HEK293T (cell line): Measurements from ENCODE around the gene DNAH14.

Experiments used
- CTCF ChIA-PET: fragments of 350-600 bp; formaldehyde crosslinking; extraction: SDS; loops from one replicate; lab custom pipeline; 2021; ENCODE audit warnings: antibody characterized with exemption, inconsistent platforms; lab: Yijun Ruan, JAX
- POLR2A ChIA-PET: fragments of 350-600 bp; formaldehyde crosslinking; extraction: SDS; loops from one replicate; lab custom pipeline; 2020; ENCODE audit warnings: antibody characterized with exemption, inconsistent platforms; lab: Yijun Ruan, JAX
- DNase-seq: peaks from one replicate; pipeline ENCODE4 v3.0.0; 2012; ENCODE audit warnings: mixed read lengths; ENCODE audit errors: extremely low spot score
- ARNT ChIP-seq: fragments of 450-650 bp; IDR thresholded peaks from 2 replicates; pipeline ENCODE4 v1.6.1; 2017; ENCODE audit warnings: mild to moderate bottlenecking
- BHLHE40 ChIP-seq: fragments of 450-650 bp; IDR thresholded peaks from 2 replicates; pipeline ENCODE4 v1.6.1; 2016; ENCODE audit warnings: mild to moderate bottlenecking, moderate library complexity, borderline replicate concordance
- CTBP1 ChIP-seq: fragments of 450-650 bp; IDR thresholded peaks from 2 replicates; pipeline ENCODE4 v1.6.1; 2016; ENCODE audit warnings: borderline replicate concordance
- ELF4 ChIP-seq: fragments of 450-650 bp; IDR thresholded peaks from 2 replicates; pipeline ENCODE4 v1.6.1; 2017; ENCODE audit warnings: antibody characterized with exemption
- FOXA1 ChIP-seq: fragments of 450-650 bp; IDR thresholded peaks from 2 replicates; pipeline ENCODE4 v1.6.1; 2016; ENCODE audit warnings: mild to moderate bottlenecking
- FOXK2 ChIP-seq: fragments of 450-650 bp; IDR thresholded peaks from 2 replicates; pipeline ENCODE4 v1.6.1; 2016; ENCODE audit warnings: mild to moderate bottlenecking
- FOXM1 ChIP-seq: fragments of 450-650 bp; IDR thresholded peaks from 2 replicates; pipeline ENCODE4 v1.6.1; 2017; ENCODE audit warnings: mild to moderate bottlenecking, borderline replicate concordance
- HDGF ChIP-seq: fragments of 450-650 bp; IDR thresholded peaks from 2 replicates; pipeline ENCODE4 v1.6.1; 2017; ENCODE audit warnings: antibody characterized with exemption, borderline replicate concordance
- L3MBTL2 ChIP-seq: fragments of 450-650 bp; conservative IDR thresholded peaks from 2 replicates; pipeline ENCODE4 v1.6.1; 2016; ENCODE audit warnings: mild to moderate bottlenecking
- LEF1 ChIP-seq: fragments of 450-650 bp; IDR thresholded peaks from 2 replicates; pipeline ENCODE4 v1.6.1; 2017; ENCODE audit warnings: mild to moderate bottlenecking, borderline replicate concordance
- NFRKB ChIP-seq: fragments of 450-650 bp; IDR thresholded peaks from 2 replicates; pipeline ENCODE4 v1.6.1; 2016; ENCODE audit warnings: mild to moderate bottlenecking, moderate library complexity
- SP1 ChIP-seq: fragments of 450-650 bp; IDR thresholded peaks from 2 replicates; pipeline ENCODE4 v1.6.1; 2017
- SUZ12 ChIP-seq: fragments of 450-650 bp; IDR thresholded peaks from 2 replicates; pipeline ENCODE4 v1.6.1; 2016; ENCODE audit warnings: mild to moderate bottlenecking
- TARDBP ChIP-seq: fragments of 450-650 bp; IDR thresholded peaks from 2 replicates; pipeline ENCODE4 v1.6.1; 2016
- ZNF384 ChIP-seq: fragments of 450-650 bp; IDR thresholded peaks from 2 replicates; pipeline ENCODE4 v1.6.1; 2016
- TF ChIP-seq, protein P1 (sequence below): fragments of 450-650 bp; IDR thresholded peaks from 2 replicates; pipeline ENCODE4 v1.6.1; 2016

Gene DNAH14

DNA sequence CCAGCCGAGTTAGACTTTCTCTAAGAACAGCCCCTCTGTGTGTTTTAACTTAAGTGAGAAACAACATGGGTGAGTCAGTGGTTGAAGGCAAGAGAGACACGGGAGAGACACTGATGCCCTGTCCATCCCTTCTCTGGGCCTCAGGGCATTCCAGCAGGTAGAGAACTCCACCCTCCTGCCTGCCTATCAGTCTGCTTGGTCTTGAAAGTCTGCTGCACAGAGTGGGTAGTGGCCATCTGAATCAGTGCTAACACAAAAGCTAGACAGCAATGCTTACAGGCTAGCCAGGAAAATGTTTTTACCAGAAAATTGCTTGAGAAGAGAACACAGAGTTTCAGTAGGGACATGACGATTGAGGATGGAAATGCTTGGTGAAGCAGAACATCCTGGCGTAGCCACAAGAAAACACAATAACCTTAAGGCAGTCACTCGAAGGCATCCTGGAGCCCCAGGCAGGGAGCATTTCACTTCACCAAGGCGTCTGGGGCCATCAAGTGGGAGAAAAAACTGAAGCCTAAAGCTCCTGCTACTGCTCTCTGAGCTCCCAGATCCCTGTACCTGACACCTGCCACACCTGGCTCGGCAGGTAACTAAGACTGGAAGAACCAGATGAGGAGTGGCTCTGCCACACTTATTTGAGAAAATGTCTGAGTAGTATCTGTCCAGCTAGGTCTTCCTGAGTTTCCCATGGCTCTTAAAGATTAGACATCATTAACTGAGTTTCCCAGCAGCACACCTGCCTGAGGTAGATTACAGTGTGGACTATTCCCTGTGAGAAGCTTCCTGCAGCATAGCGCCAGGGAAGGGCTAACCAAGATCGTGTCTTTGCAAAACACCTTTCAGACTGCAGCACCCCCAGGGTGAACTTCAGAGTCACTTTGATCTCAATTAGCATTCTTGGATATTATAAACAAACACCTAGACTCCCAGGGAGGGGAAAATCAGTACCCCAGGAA lies 516.4 kb downstream of the DNAH14 start:
- ChIA-PET POLR2A (interaction anchor here (0.6 kb wide), 1 partner anchor 84 kb away, joined by 4 read pairs; no protein-coding TSS in a partner anchor), CTCF (interaction anchor here (0.6 to 1.4 kb wide), 3 partner anchors 29 to 623 kb away, joined by 3 to 10 read pairs (median 4); no protein-coding TSS in a partner anchor)
- TF ChIP-seq FOXA1: no peak
- TF ChIP-seq TARDBP: no peak
- no peak for TF ChIP-seq L3MBTL2
- no peak for DNase-seq

DNA sequence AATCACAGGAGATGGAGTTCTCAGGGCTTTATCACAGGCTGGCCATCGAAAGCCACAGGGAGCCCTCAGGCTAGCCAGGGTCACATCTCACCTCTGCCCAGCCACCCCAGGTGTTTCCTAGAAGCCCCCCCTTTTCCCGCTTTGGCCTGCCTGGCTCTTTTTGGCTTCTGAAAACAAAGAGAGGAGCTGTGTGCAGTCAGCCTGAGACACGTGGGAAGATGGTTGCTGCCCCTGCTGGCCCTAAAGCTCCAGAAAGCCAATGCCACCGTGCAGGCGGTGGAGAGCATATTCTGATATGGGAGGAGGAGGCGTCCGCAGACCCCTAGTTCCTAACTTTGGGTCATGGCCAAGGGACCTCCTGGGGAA lies 517.1 kb downstream of the DNAH14 start:
- ChIA-PET CTCF (no interaction called here), POLR2A (interaction anchor here (0.6 to 1.6 kb wide), 2 partner anchors 21 to 84 kb away, joined by 4 to 5 read pairs; no protein-coding TSS in a partner anchor)
- TF ChIP-seq TARDBP (no peak), ZNF384 (no peak), SUZ12 (no peak), L3MBTL2 (no peak), FOXM1 (no peak), NFRKB (no peak), CTBP1 (no peak), SP1 (no peak), LEF1 (no peak), HDGF (no peak), ARNT (no peak), BHLHE40 (no peak), ELF4 (no peak), FOXK2 (no peak), FOXA1 (no peak)
- TF ChIP-seq, protein P1, sequence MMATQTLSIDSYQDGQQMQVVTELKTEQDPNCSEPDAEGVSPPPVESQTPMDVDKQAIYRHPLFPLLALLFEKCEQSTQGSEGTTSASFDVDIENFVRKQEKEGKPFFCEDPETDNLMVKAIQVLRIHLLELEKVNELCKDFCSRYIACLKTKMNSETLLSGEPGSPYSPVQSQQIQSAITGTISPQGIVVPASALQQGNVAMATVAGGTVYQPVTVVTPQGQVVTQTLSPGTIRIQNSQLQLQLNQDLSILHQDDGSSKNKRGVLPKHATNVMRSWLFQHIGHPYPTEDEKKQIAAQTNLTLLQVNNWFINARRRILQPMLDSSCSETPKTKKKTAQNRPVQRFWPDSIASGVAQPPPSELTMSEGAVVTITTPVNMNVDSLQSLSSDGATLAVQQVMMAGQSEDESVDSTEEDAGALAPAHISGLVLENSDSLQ: no peak
- no peak for DNase-seq

DNA sequence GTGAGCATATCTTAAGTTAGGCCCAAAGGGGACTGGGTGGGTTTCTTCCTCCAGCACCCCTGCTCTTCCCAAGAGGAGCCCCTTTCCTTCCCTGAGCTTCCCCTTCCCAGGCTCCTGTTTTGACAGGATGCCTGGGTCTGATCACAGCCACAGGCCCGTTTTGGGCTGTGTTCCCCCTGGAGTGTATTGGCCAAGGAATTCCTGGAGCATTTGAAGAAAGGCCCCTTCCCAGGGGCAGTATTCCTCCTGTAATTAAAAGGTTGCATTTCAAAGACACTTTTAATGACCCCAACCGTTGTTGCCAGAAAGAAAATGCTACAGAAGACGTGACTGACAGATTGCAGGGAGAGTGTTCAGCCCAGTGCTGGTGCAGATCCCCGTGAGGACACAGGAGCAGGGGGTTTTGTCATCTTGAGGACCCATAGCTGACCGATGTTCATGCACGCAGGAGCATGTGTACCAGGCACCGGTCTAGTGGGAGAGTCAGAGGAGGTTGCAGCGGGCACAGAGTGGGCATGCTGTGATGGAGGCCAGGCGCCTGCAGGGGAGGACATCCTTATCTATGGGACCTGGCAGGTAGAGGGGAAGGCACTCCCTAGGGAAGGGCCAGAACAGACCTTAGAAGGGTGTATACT lies 517.6 kb downstream of the DNAH14 start:
- TF ChIP-seq, protein P1: no peak
- TF ChIP-seq FOXA1 (no peak), BHLHE40 (no peak), ZNF384 (no peak), NFRKB (no peak), CTBP1 (no peak), ELF4 (no peak), FOXM1 (no peak)
- DNase-seq: no peak
- CTCF ChIA-PET: interaction anchor here (0.7 kb wide), 1 partner anchor 329 kb away, joined by 3 read pairs; no protein-coding TSS in a partner anchor
- POLR2A ChIA-PET: interaction anchor here (0.9 to 1.6 kb wide), 2 partner anchors 18 to 22 kb away, joined by 3 to 5 read pairs; no protein-coding TSS in a partner anchor

DNA sequence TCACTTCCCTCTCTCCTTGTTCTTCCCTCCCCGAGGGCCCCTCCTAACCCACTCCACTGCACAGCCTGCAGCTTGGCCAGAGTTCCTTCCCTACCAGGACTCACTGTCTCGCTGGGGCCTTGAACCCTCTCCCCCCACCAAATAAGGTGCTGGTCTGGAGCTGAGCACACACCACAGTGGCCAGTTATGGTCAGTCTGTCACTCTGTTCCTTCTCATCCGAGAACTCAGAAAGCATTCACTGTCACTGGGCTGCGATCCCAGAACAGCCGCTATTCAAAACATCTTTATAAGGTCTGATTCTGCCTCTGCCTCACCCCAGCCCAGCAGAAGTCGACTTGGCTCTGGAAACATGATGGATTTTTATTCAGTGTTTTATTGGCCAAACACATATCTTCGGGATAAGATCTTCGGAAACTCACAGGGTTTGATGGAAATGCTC lies 518.2 kb downstream of the DNAH14 start:
- CTCF ChIA-PET: interaction anchor here (0.7 kb wide), 1 partner anchor 328 kb away, joined by 3 read pairs; no protein-coding TSS in a partner anchor
- POLR2A ChIA-PET: interaction anchor here (0.9 to 1.6 kb wide), 2 partner anchors 19 to 23 kb away, joined by 3 to 5 read pairs; no protein-coding TSS in a partner anchor
- TF ChIP-seq LEF1 (no peak), BHLHE40 (no peak), FOXM1 (no peak), ARNT (no peak), L3MBTL2 (no peak), SUZ12 (no peak), NFRKB (no peak), ELF4 (no peak)
- no peak for DNase-seq

DNA sequence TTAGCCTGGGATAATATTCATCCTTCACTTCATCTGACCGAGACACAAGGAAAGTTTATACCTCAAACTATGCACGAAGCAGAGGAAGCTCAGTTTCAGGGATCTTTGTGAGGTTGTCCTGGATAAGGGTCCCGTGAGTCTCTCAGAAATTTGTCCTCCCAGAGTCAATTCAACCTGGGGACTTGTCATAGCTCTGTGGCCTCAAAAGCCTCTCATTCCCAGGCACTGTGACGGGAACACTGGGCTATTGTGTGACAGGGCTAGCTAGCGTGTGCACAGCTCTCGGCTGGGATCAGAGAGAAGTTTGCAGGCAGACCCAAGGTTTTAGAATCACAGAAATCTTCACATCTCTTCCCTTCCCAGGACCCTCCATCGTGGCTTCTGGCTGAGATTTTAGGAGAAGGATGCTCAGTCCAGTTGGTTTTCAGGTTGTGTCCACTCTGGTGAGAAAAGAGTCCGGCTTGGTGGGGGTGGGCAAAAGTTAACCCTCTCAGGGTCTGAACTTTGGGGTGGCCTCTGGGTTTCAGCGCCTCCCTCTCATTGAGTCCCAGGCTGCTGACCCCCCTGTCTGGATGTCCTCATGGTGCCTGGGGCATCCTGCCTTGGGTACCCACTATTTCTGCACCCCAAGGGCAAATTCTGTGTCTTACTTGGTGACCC lies 518.8 kb downstream of the DNAH14 start:
- ChIA-PET CTCF (interaction anchor here (0.6 kb wide), 2 partner anchors 26 to 944 kb away, joined by 4 read pairs; no protein-coding TSS in a partner anchor), POLR2A (interaction anchor here (0.9 to 1.6 kb wide), 2 partner anchors 20 to 23 kb away, joined by 3 to 5 read pairs; no protein-coding TSS in a partner anchor)
- TF ChIP-seq ARNT (no peak), SUZ12 (no peak)
- DNase-seq: no peak
